B cell (primary cell): ENCODE data around the gene PTH2. TPM values are rescaled to one million over a fixed set of nuclear protein-coding genes. Genes with fewer than 3 reads are reported as not detected.
A peak's percentile ranks its signal among the peaks of the same experiment; 100 is the strongest.

Experiments
- ATAC-seq: fragments of 200-7000 bp; cut with Tn5 transposase; one replicate; pipeline ENCODE4 v1.10.0; 2021; ENCODE audit warnings: low read depth, mild to moderate bottlenecking, moderate number of reproducible peaks, moderate library complexity
- CTCF ChIA-PET: fragments of 350-600 bp; sonication (Branson Sonifier 250); formaldehyde crosslinking; loops from one replicate; lab custom pipeline; 2021; ENCODE audit warnings: antibody characterized with exemption, inconsistent platforms; lab: Charles Lee
- POLR2A ChIA-PET: fragments of 350-600 bp; sonication (Branson Sonifier 250); formaldehyde crosslinking; loops from one replicate; lab custom pipeline; 2021; ENCODE audit warnings: antibody characterized with exemption; lab: Charles Lee
- DNase-seq: peaks from one replicate; pipeline ENCODE4 v3.0.0; 2013
- H2AFZ ChIP-seq: 2 replicates; pipeline ENCODE4 v1.6.1; 2012; ENCODE audit warnings: mild to moderate bottlenecking, low read depth, low read length; ENCODE audit not compliant: insufficient read depth, poor library complexity, severe bottlenecking
- H3K27ac ChIP-seq, 2 donors: 1 replicate in 1 of 2; 2 replicates in 1 of 2; pipeline ENCODE4 v1.5.1; 2012 to 2013; ENCODE audit warnings: low read length in 2 of 2, mild to moderate bottlenecking in 2 of 2, moderate library complexity in 1 of 2
- H3K27me3 ChIP-seq, 4 experiments: fragments of 200-600 bp in 1 of 4; sonication (generic) in 1 of 4; replicated peaks in 1 of 4; 1 replicate in 2 of 4; 2 replicates in 2 of 4; pipeline versions ENCODE4 v1.6.1 to v1.7.0; 2013 to 2016; ENCODE audit warnings: low read length in 3 of 4, mild to moderate bottlenecking in 2 of 4, mixed read lengths in 1 of 4, moderate library complexity in 1 of 4; ENCODE audit not compliant: insufficient read depth in 4 of 4, control insufficient read depth in 3 of 4; ENCODE audit errors: control extremely low read depth in 1 of 4
- H3K36me3 ChIP-seq, 2 experiments: replicated peaks in 1 of 2; 1 replicate in 1 of 2; 2 replicates in 1 of 2; pipeline versions ENCODE4 v1.6.1 to v1.7.1; 2013; ENCODE audit warnings: low read length in 1 of 2; ENCODE audit not compliant: insufficient read depth in 2 of 2, control insufficient read depth in 1 of 2; ENCODE audit errors: control extremely low read depth in 1 of 2, extremely low read depth in 1 of 2
- H3K4me1 ChIP-seq, 2 donors: fragments of 200-600 bp in 1 of 2; sonication (generic) in 1 of 2; 1 replicate in 1 of 2; 2 replicates in 1 of 2; pipeline versions ENCODE4 v1.5.1 to v1.6.1; 2013 to 2017; ENCODE audit warnings: low read length in 2 of 2; ENCODE audit not compliant: control insufficient read depth in 2 of 2, insufficient read depth in 2 of 2
- H3K4me2 ChIP-seq: replicated peaks from 2 replicates; pipeline ENCODE3; 2012; ENCODE audit warnings: mild to moderate bottlenecking, low read depth, low read length; ENCODE audit not compliant: poor library complexity, severe bottlenecking
- H3K4me3 ChIP-seq, 5 experiments: fragments of 200-600 bp in 1 of 5; sonication (generic) in 1 of 5; 1 replicate in 3 of 5; 2 replicates in 2 of 5; pipeline versions ENCODE4 v1.5.1 to v1.7.0; 2011 to 2016; ENCODE audit warnings: low read length in 4 of 5, mild to moderate bottlenecking in 4 of 5, low read depth in 2 of 5, control low read depth in 1 of 5, moderate library complexity in 1 of 5; ENCODE audit not compliant: insufficient read depth in 1 of 5; ENCODE audit errors: control extremely low read depth in 1 of 5, extremely low read depth in 1 of 5
- H3K79me2 ChIP-seq: fragments of 200-600 bp; sonication (generic); one replicate; pipeline ENCODE4 v1.6.0; 2016; ENCODE audit warnings: low read length; ENCODE audit not compliant: control insufficient read depth, insufficient read depth
- H3K9ac ChIP-seq: fragments of 200-600 bp; sonication (generic); 2 replicates; pipeline ENCODE4 v1.6.1; 2017; ENCODE audit warnings: mild to moderate bottlenecking, low read length, moderate library complexity
- H3K9me3 ChIP-seq, 3 donors: one replicate each; pipeline versions ENCODE4 v1.6.1 to v1.7.1; 2013; ENCODE audit warnings: low read length in 2 of 3; ENCODE audit not compliant: control insufficient read depth in 2 of 3, insufficient read depth in 1 of 3; ENCODE audit errors: control extremely low read depth in 1 of 3
- H4K20me1 ChIP-seq: 2 replicates; pipeline ENCODE4 v1.6.0; 2012; ENCODE audit warnings: mild to moderate bottlenecking, low read length; ENCODE audit not compliant: insufficient read depth, control insufficient read depth, poor library complexity, severe bottlenecking
- H3K27ac Mint-ChIP-seq: one replicate; pipeline ENCODE4 v1.8.0; 2021; ENCODE audit warnings: mixed read lengths
- H3K27me3 Mint-ChIP-seq: one replicate; pipeline ENCODE4 v1.8.0; 2021; ENCODE audit warnings: mixed read lengths
- H3K4me1 Mint-ChIP-seq: one replicate; pipeline ENCODE4 v1.8.0; 2021; ENCODE audit warnings: mixed read lengths
- H3K4me3 Mint-ChIP-seq: one replicate; pipeline ENCODE4 v1.8.0; 2021; ENCODE audit warnings: mixed read lengths
- H3K9me3 Mint-ChIP-seq: one replicate; pipeline ENCODE4 v1.8.0; 2022; ENCODE audit warnings: mixed read lengths; ENCODE audit not compliant: insufficient read depth
- CTCF ChIP-seq: fragments of 200-600 bp; IDR thresholded peaks from one replicate; pipeline ENCODE4 v1.8.0; 2022; ENCODE audit warnings: antibody characterized with exemption, mild to moderate bottlenecking
- EZH2 ChIP-seq: IDR thresholded peaks from 2 replicates; pipeline ENCODE4 v1.6.1; 2012; ENCODE audit warnings: borderline replicate concordance, low read depth, mild to moderate bottlenecking, moderate library complexity, low read length; ENCODE audit not compliant: insufficient read depth, poor library complexity, severe bottlenecking
- WGBS: methylation state at CpG from one replicate; pipeline ENCODE4 v1.1.5; 2013; ENCODE audit warnings: missing lambda C conversion rate; ENCODE audit not compliant: insufficient coverage; 5-methylcytosine and 5-hydroxymethylcytosine counted together
- intact Hi-C: fragments of 100-400 bp; cut with micrococcal nuclease; formaldehyde crosslinking; loops from one replicate; pipeline ENCODE4 v1.10.0; 2022
- polyA plus RNA-seq: library from polyadenylated mRNA; depleted of rRNA; stranded (reverse); fragments of >200 nt; gene quantifications from 2 replicates; pipeline ENCODE4 v1.2.3, GENCODE V29; 2012
- total RNA-seq, 2 donors: library from RNA; stranded (reverse); fragments of 120-200 nt in 1 of 2; gene quantifications; 1 replicate in 1 of 2; 2 replicates in 1 of 2; pipeline versions ENCODE4 v1.2.3 to v1.2.4, GENCODE V29; 2013 to 2022

Gene PTH2
- total and polyA plus RNA-seq, 2 donors (not counting 1 experiment from before 2014, with no cell fraction given): not detected

DNA sequence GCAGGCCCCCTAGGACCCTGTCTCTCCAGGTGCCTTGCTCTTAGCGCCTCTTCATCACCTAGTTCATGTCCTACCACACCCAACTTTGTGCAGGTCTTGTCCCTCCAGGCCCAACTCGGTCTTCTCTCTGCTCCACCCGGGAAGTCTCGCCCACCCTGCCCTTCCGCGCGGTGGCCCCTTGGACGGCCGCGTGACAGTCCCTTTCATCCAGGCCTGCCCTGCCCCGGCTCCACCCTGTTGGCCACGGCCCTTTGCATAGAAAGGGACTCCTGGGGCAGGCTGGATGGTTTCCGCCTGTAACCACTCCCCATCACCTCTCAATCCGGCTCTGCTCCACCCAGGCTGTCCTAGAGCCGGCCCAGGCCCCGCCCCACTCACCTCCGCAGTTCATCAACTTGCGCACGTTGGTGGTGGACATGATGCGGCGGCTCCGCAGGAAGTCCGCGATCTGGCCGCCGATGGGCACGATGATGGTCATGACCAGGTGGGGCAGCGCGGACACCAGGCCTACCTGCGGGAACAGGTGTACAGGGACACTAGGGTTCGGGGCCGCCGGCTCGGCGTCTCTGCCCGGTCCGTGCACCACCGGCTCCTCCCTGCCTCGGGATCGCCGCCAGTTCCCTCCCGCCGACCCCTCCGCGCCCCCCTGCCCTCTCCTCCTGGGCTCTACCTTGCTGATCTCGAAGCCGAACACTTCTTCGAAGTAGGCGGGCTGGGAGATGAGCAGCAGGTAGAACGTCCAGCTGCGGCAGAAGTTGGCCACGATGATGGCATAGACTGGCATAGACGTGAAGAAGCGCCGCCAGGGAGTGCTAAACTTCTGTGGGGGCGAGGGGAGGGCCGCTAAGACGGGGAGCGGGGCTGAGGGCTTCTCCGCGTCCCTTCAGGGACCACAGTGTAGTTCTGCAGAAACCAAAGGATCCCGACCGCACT, 9.2 kb upstream of the PTH2 start:
- 14% methylated on average over 63 of the region's 63 CpGs for WGBS
- Mint-ChIP-seq H3K4me3 (peak overlapping the region; percentile 18), H3K27me3 (peaks cover 72% of the 10 kb centered on the region), H3K4me1 (peaks cover 52% of the 10 kb centered on the region), H3K9me3 (no peaks in the 10 kb centered on the region), H3K27ac (peak overlapping the region; percentile 56)
- peak overlapping the region; percentile 61 for H3K4me2 ChIP-seq
- peaks cover 0 to 71% (median 4%) of the 10 kb centered on the region in 3 donors for H3K9me3 ChIP-seq
- no peaks in the 10 kb centered on the region for H3K79me2 ChIP-seq
- no peaks in the 10 kb centered on the region for H4K20me1 ChIP-seq
- no peak overlapping the region for H3K9ac ChIP-seq
- CTCF ChIA-PET: interaction anchor here (0.5 to 1.3 kb wide), 3 partner anchors 12 to 211 kb away, joined by 3 to 5 read pairs (median 3); no protein-coding TSS in a partner anchor
- peaks cover 0 to 99% (median 64%) of the 10 kb centered on the region in 4 experiments for H3K27me3 ChIP-seq
- intact Hi-C loops: no loop called here
- no peak overlapping the region for H3K27ac ChIP-seq
- peak overlapping the region; percentile 33 for H2AFZ ChIP-seq
- H3K4me1 ChIP-seq: peaks cover 51 to 54% of the 10 kb centered on the region in 2 donors
- ATAC-seq: peak; percentile 64
- H3K4me3 ChIP-seq: no peak overlapping the region
- POLR2A ChIA-PET: interaction anchor here (0.6 kb wide), 2 partner anchors 48 to 106 kb away, joined by 5 to 6 read pairs; no protein-coding TSS in a partner anchor
- DNase-seq: peak; percentile 55
- no peak for TF ChIP-seq CTCF
- no peak for TF ChIP-seq EZH2
- H3K36me3 ChIP-seq: no peaks in the 10 kb centered on the region

DNA sequence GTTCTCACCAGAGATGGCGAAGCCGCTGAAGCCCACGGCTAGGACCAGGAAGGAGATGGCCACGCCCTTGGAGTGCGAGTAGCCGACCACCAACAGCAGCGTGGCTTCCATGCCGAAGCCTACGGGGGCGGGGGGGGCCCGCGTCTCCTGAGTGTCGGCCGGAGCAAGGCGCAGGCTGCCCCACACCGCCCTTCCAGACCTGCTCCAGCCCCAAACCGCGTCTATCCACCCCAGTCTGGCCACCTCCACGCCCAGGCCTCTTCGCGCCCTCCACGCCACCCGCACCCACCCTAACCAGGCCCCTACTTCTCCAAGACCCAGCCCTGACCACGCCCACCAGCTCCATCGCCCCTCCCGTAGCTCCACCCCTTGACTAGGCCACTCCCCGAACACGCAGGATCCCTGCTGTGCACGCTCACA, 8.1 kb upstream of the PTH2 start:
- H3K4me1 Mint-ChIP-seq: peaks cover 53% of the 10 kb centered on the region

More for the DNA sequence above, 8.1 kb upstream of the PTH2 start:
- H3K79me2 ChIP-seq: no peaks in the 10 kb centered on the region
- no peak overlapping the region for H3K27ac ChIP-seq
- no peaks in the 10 kb centered on the region for H3K36me3 ChIP-seq
- no peak overlapping the region for H3K4me2 ChIP-seq
- peak; percentile 55 for DNase-seq
- Mint-ChIP-seq H3K4me3 (no peak overlapping the region), H3K9me3 (no peaks in the 10 kb centered on the region), H3K27ac (no peak overlapping the region), H3K27me3 (peaks cover 73% of the 10 kb centered on the region)
- intact Hi-C loops: no loop called here
- no peak overlapping the region for H2AFZ ChIP-seq
- H3K27me3 ChIP-seq: peaks cover 0 to 100% (median 66%) of the 10 kb centered on the region in 4 experiments
- no peak overlapping the region for H3K9ac ChIP-seq
- no peak for ATAC-seq
- no peaks in the 10 kb centered on the region for H4K20me1 ChIP-seq
- H3K4me1 ChIP-seq: peaks cover 55 to 58% of the 10 kb centered on the region in 2 donors
- TF ChIP-seq CTCF (no peak), EZH2 (no peak)
- 36% methylated on average over 26 of the region's 29 CpGs for WGBS
- ChIA-PET POLR2A (interaction anchor here (0.6 kb wide), 1 partner anchor 47 kb away, joined by 6 read pairs; no protein-coding TSS in a partner anchor), CTCF (interaction anchor here (0.5 to 1.3 kb wide), 7 partner anchors 10 to 210 kb away, joined by 3 to 5 read pairs (median 3); no protein-coding TSS in a partner anchor)
- H3K9me3 ChIP-seq: peaks cover 0 to 71% (median 4%) of the 10 kb centered on the region in 3 donors
- H3K4me3 ChIP-seq: no peak overlapping the region
